Measurements from ENCODE around the gene CFAP70.
"Not testable (repeated sequence)": the region's sequence is repeated elsewhere in the genome, so short reads cannot be mapped to it uniquely, and the experiment has no call there.

CFAP70 gene

DNA sequence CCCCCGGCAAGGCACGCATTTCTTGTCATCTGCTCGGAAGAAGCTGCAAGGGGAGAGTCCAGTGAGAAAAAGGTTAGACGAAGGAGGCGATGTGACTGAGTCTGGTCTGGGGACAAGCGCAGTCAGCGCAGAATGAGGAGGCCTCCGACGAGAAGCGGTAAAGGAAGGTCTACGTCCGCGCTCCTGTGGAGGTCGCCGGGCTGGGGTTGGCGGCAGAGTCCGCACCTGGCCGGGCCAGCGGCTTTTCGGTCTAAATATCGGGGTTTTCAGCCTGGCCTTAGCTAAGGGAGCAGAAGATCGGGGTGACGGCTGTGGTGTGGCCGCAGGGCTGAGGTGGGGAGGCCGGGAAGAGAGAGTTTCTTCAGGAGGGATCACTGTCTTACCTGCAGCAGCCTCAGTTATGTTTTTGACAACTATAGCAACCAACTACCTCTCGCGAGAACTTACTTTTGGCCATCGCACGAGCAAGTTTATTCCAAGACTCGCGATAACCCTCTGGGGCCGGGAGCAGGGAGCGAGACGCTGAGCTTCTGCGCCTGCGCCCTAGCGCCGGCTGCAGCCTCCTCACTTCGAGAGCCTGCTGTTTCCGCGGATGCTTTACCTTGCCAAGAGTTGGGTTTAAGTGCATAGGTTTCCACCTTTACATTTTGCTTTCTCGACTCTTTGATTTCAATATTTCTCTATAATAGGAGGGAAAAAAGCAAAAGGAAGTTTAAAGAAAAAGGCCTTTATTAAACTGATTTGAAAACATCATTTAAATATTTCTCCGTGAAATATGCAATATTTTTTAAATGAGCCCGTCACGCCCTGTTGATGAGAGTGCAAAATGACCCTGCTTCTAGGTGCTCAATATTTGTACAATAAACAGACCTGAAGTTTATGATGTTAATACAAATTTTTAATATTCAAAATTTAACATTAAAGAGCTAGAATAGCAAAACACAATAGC lies at the start of gene CFAP70:
CFAP70 (minus strand) TSS at position 534 of the 949 bp plus-strand sequence. CDS start 4,068 bp downstream, outside the sequence.
- no peak for FAIRE-seq

DNA sequence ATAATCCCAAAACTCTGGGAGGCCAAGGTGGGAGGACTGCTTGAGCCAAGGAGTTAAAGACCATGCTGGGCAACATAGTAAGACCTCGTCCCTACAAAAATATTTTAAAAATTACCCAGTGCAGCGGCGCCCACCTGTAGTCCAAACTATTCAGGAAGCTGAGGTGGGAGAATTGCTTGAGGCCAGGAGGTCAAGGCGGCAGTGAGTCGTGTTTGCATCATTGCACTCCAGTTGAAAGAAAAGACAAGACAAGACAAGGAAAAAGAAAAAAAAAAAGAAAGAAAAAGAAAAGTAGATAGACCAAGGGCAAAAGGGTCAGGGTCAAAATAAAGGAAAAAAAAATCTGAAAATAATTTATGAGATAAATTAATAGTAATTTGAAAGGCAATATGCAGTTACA lies 49.4 kb upstream of the CFAP70 start:
- no peak for FAIRE-seq

DNA sequence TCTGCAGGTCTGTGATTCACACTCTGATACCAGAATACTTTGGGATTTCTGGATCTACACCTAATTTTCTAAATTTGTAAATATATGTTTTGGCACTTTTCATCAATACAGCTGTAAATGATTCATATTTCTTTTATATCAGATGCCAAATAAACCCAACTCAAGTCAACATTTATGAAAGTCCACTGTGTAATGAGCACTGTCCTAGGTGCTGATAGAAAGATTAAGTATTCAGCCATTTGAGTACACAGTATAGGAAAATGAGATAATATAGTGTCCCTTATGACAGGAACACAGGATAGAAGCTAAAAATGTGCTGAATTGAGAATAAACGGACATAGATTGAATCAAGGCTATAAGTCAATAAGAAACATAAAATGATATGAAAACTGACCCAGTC lies 48.8 kb upstream of the CFAP70 start:
- no peak for FAIRE-seq

DNA sequence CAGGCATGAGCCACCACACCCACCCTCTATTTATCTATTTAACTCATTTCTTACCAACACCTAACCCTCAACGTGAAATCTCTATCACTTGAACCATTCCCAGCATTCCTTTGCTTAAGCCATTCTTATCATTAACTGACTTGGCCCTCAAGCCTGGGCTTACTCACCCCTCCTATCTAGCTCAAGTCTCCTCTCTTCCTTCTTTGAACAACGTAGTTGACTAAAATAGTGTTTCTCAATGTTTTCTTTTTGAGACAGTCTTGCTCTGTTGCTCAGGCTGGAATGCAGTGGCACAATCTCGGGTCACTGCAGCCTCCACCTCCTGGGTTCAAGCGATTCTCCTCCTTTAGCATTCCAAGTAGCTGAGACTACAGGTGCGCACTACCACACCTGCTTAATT lies 48.2 kb upstream of the CFAP70 start:
- FAIRE-seq, result no peak

DNA sequence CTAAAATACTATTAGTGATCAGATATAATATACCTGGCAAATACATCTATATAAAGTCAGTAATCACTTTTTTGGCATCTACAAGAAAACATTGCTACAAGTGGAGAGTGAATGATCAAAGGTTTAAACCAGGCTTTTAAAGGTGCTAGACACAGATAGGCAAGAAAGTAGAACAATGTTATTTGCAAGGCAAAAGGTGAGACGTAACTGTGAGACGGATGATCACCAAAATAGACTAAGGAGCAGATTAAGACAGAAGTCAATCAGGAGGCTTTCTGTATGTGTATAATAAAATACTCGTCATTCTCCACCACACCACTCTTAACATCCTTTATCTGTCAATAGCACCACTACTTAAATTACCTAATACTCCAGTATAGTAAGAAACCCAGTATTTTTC lies 46.9 kb upstream of the CFAP70 start:
- no peak for FAIRE-seq

DNA sequence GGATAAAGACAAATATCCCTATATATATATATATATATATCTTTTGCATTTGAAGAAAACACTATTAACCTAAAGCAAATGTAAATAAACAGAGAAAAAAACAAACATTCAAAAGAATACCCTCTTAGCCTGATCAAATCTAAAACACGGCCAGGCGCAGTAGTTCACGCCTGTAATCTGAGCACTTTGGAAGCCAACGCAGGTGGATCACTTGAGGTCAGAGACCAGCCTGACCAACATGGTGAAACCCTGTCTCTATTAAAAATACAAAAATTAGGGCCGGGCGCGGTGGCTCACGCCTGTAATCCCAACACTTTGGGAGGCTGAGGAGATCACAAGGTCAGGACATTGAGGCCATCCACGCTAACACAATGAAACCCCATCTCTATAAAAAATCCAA lies 46.0 kb upstream of the CFAP70 start:
- no peak for FAIRE-seq

DNA sequence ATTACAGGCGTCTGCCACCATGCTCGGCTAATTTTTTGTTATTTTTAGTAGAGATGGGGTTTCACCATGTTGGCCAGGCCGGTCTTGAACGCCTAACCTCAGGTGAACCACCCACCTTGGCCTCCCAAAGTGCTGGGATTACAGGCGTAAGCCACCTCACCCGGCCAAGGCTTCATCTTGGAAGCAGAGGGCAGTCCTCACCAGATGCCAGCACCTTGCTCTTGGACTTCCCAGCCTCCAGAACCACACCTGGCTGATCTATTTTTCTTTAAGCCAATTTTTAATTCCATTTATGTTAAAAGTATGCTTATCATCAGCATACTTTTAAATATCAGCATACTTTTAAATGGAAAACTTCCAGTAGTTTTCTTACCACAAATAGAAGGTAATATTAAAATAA lies 43.0 kb upstream of the CFAP70 start:
- no peak for FAIRE-seq

DNA sequence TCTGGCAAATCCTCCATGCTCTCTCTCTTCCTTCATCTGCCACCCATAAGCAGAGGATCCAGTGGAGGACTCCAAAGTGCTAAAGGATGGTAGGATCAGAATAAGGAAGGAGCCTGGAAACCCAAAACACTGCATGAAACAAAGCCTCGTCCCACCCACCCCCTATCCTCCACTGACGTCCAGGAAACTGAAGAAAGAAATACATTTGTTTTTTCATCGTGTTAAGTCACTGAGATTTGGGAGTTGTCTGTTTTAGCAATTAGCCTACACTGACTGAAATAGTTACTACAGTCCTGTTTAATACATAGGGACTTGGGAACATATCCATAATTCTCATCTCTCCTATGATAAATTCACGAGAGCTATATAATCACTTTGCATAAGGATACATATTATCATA lies 40.4 kb upstream of the CFAP70 start:
- no peak for FAIRE-seq

DNA sequence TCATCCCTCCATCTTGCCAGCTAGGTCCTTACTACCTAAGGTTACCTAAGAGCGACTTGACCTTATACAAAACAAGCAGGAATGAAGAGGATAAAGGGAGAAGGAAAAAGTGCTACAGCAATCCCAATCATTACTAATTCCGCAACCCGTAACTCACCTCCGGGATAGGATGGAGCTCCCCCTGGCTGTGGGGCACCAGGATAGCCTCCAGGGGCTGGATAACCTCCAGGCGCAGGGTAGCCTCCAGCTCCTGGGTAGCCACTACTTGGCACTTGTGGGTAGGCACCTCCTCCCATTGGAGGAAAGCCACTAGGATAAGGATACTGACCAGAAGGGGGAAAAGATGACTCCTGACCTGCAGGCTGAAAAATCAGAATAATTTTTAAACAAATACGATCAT lies 39.4 kb upstream of the CFAP70 start:
- no peak for FAIRE-seq

DNA sequence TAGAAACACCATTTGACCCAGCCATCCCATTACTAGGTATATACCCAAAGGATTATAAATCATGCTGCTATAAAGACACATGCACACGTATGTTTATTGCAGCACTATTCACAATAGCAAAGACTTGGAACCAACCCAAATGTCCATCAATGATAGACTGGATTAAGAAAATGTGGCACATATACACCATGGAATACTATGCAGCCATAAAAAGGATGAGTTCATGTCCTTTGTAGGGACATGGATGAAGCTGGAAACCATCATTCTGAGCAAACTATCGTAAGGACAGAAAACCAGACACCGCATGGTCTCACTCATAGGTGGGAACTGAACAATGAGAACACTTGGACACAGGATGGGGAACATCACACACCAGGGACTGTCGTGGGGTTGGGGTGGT lies 35.7 kb upstream of the CFAP70 start:
- FAIRE-seq, result not testable (repeated sequence)

DNA sequence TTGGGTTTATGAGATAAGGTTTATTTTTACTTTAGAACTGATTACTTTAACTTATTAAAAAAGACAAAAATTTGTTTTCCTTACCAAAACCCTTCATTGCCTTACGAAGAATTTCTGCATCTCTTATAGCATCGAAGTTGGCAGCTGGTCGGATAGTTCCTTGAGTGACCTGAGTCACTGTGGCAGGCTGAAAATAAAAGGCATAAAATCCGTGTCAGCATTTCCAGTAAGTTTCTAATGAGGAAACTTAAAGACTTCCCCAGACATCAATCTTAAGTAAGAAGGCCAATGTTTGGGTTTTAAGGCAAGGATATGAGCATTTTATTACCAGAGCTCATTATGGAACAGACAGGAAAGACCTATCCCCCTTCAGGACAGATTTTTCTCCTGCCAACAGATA lies 29.6 kb upstream of the CFAP70 start:
- FAIRE-seq, result no peak

DNA sequence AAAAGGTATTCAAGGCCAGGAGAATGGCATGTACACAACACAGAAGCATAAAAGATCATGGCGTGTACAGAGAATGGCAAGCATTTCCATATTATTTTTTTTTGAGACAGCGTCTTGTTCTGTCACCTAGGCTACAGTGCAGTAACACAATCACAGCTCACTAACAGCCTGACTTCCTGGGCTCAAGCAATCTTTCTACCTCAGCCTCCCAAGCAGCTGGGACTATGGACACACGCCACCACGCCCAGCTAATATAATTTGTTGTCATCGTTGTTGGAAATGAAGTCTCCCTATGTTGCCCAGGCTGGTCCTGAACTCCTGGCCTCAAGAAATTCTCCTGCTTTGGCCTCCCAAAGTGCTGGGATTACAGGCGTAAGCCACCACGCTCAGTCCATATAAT lies 27.9 kb upstream of the CFAP70 start:
- no peak for FAIRE-seq

DNA sequence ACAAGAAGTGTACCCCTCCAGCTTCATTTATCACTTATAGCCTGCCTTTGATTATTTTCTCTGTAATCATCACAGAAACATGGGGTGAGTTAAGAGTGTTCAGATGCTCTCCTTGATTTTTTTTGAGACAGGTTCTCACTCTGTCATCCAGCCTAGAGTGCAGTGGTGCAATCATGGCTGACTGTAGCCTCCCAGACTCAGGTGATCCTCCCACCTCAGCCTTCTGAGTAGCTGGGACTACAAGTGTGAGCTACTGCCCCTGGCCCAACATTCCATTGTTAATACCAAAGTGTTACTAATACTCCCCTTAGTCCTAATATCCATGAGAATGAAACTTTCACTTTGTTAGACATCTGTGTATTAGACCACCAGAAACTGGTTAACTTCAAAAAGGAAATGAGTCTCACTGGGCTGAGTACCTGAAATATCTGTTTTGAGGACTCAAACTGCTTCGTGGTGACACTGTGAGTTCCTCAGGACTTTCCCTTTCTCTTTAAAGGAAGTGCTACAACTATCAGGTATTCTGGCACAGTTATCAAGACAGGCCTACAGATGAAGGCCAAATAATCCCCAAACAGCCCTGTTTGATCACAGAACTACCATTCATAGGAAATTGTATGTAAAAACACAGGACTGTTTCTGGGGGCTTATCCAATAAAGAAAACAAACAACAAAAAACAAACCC lies 20.5 kb upstream of the CFAP70 start:
- FAIRE-seq, result no peak

DNA sequence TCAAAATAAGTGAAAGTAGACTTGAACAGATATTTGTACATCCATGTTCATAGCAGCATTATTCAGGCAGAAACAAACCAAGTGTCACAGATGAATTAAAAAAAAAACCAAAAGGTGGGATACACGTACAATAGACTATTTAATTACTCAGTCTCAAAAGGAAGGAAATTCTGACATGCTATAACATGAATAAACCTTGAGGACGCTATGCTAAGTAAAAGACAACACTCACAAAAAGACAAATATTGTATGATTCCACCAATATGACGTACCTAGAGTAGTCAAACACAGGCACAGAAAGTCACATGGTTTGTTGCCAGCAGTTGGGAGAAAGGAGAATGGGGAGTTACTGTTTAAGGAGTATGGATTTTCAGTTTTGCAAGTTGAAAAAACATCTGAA lies 18.0 kb upstream of the CFAP70 start:
- FAIRE-seq, result no peak

DNA sequence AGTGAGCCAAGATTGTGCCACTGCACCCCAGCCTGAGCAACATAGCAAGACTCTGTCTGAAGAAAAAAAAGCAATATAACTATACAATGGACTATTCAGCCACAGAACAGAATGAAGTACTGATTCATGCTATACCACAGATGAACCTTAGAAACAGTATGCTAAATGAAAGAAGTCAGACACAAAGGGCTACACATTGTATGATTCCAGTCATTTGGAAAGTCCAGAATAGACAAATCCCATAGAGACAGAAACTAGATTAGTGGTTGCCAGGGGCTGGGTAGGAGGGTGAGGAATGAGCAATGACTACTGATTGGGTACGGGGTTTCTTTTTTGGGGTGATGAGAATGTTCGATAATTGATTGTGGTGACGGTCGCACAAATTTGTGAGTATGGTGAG lies 9.6 kb upstream of the CFAP70 start:
- FAIRE-seq, result no peak

DNA sequence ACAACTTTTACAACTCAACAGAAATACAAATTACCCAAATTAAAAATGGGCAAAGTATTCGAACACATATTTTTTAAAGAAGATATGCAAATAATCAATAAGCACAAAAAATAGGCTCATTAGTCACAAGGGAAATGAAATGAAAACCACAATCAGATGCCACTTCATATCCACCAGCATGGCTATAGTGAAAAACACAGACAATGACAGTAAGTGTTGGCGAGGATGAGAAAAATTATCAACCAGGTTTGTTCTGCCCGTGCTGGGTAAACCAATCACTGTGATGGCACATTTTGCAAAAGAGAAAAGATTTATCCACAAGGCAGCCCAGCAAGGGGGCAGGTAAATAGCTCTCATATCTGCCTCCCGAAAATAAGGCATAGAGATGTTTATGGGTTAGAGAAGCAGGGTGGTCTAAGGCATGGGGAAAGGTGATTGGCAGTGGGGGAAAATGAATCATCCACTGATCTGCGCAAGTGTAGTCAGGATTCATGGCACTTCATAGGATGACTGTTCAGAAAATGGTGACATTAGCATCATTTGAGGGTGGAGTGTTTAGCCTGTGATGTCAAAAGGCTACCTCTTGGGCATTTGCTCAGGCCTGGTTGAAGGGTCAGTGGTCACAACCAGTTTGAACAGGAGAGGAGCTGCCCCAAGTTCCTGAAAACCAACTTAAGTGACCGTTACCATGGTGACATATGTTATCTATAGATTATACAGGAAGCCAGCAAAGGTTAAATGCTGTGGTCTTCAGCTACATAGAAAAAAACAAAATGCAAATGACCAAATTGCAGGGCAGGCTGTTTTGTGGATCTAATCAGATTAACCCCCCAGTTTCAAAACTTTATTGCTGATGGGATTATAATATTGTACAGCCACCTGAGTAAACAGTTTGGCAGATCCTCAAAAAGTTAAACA lies 8.0 kb upstream of the CFAP70 start:
- no peak for FAIRE-seq

DNA sequence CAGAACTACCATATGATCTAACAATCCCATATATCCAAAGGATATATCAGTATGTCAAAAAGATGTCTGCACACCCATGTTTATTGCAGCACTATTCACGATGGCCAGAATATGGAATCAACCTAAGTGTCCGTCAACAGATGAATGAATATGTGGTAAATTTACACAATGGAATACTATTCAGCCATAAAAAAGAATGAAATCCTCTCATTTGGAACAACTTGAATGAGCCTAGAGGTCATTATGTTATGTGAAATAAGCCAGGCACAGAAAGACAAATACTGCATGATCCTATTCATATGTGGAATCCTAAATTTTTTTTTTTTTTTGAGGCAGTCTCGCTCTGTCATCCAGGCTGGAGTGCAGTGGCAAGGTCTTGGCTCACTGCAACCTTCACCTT lies 6.3 kb upstream of the CFAP70 start:
- no peak for FAIRE-seq

DNA sequence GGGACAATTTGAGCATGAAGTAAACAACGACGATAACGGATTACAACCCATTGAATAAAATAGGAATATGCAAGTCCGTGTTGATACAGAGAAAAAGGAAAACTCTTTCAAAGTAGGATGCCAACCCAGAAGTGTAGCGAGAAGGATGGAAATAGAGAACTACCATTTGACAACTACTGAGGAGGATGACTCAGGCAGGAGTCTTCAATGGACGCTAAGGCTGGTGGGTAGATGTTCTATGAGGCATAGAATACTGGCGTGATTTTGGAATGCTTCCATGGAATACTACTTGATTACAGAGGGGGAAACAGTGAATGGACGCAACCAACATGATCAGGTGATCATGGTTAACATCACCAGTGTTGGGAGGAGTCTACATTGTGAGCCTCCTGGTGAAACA lies 828 bp upstream of the CFAP70 start:
- no peak for FAIRE-seq

DNA sequence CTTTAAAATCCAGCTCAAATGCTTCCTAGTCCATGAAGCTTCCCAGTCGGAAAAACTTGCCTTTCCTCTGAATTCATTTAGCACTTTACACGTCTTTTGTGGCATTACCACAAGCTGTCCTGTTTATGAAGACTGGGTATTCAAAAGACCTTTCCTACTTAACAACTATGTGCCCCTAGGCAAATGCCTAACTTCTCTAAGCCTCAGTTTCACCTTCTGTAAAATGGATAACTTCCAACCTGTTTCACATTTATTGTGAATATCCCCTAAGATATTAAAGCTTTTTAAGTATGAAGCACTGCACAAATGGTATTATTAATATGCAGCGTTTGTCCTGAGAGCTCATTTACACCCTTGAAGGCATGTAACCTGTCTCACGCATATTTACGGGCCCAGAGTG lies 843 bp downstream of the CFAP70 start:
- no peak for FAIRE-seq

DNA sequence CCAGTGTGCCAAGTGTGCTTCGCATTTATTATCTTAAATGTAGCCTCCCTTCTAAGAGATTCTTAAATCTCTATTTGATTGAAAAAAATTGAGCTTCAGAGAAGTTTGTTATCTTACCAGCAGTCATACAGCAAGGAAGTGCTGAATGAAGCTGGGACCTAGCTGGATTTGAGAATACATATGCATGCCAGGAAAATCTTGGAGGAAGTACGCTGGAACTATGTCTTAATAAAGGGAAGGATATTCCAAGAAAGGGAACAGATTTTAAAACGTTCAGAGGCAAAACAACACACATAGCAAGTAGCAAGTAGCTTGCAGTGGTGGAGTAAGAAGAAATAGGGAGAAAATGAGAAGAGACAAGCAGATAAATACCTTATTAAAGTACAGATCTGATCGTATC lies 1.5 kb downstream of the CFAP70 start:
- FAIRE-seq, result no peak

DNA sequence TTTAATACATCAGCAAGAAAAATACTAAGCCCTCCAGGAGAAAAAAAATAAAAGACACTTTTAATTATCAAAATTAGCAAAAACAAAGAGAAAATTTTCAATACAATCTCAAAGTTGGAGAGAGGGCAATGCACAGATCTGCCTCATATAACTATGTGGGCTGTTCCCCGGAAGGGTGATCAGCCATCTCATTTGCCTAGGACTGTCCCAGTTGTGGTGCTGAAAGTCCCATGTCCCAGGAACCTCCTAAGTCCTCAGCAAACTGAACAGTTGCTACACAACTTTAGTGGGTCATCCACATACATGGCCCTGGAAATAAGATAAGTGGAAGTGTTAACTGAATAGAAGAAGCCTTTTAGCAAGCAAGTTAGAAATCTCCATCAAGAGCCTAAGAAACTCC lies 14.4 kb downstream of the CFAP70 start:
- no peak for FAIRE-seq

DNA sequence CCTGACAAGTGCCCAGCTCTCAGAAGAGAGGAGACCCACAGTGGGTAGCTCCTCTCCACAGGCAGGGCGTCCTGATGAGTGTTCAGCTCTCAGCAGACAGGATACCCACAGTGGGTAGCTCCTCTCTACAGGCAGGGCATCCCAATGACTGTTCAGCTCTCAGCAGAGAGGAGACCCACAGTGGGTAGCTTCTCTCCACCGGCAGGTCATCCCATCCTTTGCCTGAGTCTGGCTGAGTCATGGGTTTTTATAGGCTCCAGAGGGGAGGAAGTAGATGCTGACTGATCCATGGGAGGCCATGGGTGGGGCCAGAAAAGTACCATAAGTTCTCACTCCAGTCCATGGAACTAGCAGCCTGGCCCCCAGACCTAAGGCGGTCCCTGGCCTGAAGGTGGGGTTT lies 18.5 kb downstream of the CFAP70 start:
- FAIRE-seq, result no peak

DNA sequence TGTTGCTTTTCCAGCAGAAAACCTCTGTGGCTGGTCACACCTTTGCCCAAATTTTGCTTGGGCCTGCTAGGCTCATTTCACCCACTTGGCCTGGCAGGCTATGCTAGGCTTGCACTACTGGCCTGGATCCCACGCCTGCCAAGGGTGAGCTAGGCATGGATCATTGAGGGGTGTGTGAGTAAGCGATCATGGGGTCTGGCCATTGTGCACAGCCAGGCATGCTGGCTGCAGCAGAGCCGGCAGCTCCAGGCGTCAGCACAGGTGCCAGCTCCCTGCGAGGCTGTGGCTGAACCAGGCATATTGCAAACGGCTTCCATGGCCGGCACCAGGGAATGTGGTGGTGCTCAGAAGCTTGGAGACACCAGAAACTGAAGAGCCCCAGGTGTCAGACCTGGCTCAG lies 19.2 kb downstream of the CFAP70 start:
- FAIRE-seq, result no peak
